ENCODE measurements around the gene GRIPAP1.
A peak's percentile ranks its signal among the peaks of the same experiment; 100 is the strongest.

Gene GRIPAP1

DNA sequence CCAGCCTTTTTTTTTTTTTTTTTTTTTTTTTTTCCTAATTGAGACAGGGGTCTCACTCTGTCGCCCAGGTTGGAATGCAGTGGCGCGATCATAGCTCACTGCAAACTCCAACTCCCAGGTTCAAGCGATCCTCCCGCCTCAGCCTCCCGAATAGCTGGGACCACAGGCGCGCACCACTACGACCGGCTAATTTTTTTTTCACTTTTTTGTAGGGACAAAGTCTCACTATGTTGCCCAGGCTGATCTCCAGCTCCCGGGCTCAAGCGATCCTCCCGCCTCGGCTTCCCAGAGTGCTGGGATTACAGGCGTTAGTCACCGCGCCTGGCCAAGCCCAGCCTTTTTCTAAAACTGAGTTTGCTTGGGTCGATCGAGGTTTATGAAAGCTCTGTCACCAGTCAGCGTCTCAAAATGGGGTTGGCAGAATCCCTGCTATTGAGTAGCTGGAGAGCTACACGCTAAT is 43.4 kb downstream of the GRIPAP1 start:
- no peak for DNase-seq (ENCODE audit: low read depth in 2 of 2)

DNA sequence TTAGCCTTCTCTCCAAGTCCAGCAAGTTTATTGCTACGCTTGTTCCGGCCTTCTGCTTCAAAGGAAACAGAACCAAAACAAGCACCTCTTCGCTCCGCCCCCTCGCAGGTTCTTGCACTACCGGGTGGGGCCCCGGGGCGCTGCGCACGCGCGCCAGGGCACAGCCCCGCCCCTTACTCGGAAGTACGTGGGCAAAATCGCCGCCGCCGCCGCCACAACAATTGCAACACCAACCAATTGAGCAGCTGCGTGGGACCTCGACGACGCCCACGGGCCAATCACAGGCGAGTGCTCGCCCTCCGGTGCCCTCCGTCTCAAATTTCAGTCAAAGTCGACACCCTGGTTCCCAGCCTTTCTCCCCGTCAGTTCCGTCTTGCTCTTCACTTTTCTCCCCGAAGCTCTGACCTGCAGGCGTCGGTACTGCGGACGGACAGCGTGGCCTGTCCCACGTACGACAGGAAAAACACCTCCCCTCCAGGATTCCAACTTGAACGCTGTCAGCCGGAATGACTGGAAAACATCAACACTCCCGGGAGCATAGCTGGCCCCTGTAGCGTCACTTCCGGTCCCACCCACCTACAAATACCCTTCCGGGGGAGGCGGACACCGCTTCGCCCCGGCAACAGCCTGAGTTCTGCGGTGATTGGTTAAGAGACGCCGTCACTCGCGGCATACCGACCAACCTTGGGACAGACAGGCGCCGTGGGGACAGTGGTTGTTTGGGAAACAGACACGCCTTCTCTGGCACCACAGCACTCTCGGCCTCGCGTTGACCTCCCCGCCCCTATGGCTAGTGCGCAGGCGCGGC is 44.0 kb downstream of the GRIPAP1 start:
- peak; percentile 95 for DNase-seq (ENCODE audit: low read depth in 2 of 2)

DNA sequence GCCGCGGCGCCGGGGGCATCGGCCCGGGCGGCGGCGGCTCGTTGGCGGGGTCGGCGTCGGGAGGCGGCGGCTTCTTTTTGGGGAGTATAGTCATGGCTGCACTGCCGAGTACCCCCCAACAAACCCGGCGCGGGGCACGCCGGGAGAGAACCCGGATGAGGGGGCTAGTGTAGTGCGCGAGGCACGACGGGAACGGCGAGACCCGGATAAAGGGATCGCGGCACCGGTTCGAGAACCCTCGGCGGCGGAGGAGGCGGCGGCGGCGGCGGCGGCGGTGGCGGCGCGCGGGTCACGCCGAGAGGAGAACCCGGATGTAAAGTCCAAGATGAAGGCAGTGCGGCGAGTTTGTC is 44.6 kb downstream of the GRIPAP1 start, which contains the start of gene OTUD5:
Gene OTUD5, minus strand, starts transcription at position 131 of the 350 bp plus-strand sequence. Its CDS starts 37 bp downstream, at position 94.
- DNase-seq (ENCODE audit: low read depth in 2 of 2): no peak

DNA sequence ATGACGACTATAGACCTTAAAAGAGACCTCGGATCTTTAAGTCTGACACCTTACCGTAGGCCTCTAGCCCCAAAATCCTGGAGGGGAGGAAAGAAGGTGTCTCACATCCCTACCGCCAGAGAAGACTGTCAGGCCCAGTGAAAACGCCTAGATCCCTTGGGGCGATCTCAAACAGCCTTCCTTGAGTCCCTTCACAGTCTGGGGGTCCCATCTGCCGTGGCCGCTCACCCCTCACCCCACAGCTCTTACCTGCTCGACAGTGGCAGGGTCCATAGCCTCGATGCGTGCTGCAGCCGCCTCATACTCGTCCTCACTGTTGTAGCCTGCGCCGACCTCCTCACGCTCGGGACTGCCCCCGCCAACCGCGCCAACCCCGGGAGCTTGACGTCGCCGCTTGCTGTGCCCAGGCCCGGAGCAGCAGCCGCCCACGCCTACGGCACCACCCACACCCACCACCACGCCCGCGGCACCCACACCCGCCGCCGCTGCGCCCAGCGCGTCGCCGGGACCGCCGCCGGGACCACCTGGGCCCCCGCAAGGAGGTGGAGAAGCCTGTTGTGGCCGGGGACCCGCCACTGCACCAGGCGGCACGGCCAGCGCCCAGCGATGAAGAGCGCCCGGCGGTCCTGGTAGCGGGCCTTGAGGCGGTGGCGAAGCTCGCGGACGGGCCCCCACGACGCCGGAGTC is 45.2 kb downstream of the GRIPAP1 start:
- no peak for DNase-seq (ENCODE audit: low read depth in 2 of 2)

DNA sequence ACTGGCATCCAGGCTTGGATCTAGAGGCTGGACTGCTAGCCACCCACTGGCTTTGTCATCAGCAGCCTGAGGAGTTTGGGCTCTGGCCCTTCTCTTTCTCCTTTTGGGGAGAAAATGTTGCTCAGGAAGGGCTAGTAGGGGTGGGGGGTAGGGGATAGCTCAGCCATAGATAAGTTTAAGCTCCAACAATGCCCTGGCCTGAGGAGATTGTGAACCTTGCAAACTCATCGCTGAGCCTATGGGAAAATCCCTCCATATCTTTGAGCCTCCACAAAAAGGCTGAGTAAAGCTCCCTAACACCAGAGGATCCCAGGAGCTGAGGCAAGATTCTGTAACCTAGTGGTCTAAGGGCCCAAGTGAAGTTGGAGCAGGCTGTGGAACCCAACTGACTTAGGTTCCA is 53.5 kb downstream of the GRIPAP1 start:
- no peak for DNase-seq (ENCODE audit: low read depth in 2 of 2)

DNA sequence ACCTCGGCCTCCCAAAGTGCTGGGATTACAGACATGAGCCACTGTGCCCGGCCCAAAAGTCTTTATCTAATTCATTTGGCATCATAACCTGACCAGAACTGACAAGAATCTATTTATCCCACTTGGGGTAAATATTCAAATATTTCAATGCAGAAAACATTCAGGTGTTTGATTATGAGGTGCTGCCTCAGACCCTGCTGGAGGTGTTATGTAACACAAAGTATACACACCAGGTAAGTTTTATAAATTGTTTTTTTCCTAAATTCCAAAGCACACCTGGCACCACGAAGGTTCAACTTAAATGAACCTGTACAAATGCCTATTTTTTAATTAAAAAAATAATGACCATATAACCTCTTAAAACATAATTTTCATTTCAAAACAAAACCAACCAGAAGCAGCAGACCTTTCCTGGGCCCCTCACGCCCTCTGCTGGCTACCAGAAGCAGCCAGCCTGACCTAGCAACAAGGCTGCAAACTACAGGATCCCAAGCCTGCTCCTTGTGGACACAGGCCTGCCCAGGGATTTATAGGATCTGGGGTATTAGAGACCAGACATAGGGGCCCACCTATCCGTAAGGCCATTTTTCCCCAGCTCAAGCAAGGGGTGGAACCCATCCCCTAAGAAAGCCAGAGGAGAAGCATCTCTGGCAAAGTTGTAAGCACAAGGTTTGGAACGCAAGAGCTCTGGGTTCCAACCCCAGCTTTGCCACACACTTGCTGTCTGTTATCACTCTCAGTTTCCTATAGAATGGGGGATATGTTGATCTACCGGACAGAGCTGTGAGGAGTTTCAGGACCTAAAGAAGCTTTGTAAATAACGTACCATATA is 56.3 kb downstream of the GRIPAP1 start:
- peak in 1 of 2 experiments; percentile 1 for DNase-seq (ENCODE audit: low read depth in 2 of 2)

DNA sequence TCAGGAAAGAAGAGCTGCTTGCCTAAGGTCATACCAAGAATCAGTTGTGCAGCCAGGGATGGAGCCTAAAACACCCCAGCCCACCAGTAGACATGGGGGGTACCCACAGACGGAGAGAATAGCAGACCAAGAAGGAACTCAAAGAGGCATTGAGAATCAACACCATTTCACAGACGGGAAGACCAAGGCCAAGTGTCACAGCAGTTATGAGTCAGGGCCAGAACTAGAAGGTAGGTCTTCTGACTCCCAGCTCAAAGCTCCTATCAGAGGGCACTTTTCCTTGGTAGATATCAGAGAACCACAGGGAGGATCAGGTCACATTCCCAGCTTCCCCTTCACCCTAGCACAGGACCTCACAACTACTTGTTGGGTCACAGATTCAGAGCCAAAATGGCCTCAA is 59.2 kb downstream of the GRIPAP1 start:
- no peak for DNase-seq (ENCODE audit: low read depth in 2 of 2)

DNA sequence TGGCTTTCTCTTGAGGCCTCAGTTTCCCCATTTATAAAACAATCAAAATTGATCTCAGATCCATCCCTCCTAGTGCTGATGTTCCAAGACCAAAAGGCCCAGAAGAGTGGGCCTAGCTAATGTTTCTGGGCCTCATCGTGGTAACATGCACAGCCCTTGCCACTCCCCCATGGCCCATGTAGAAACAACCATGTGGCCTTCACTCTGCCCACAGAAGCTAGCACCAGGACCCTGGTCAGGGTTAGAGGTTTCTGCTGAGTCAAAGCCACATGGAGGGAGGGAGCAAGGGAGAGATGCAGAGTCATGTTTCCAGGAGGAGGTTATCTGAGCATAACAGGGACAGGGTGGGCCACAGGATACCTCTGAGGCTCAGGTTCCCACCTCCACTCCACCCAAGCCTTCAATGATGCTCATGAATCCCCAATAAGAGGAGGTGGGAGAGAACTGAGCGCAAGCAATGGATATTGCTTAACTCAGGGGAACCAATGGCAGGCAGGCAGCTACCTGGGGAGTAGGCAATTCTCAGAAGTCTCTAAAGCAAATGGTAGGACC is 61.6 kb downstream of the GRIPAP1 start:
- DNase-seq (ENCODE audit: low read depth in 2 of 2): no peak

DNA sequence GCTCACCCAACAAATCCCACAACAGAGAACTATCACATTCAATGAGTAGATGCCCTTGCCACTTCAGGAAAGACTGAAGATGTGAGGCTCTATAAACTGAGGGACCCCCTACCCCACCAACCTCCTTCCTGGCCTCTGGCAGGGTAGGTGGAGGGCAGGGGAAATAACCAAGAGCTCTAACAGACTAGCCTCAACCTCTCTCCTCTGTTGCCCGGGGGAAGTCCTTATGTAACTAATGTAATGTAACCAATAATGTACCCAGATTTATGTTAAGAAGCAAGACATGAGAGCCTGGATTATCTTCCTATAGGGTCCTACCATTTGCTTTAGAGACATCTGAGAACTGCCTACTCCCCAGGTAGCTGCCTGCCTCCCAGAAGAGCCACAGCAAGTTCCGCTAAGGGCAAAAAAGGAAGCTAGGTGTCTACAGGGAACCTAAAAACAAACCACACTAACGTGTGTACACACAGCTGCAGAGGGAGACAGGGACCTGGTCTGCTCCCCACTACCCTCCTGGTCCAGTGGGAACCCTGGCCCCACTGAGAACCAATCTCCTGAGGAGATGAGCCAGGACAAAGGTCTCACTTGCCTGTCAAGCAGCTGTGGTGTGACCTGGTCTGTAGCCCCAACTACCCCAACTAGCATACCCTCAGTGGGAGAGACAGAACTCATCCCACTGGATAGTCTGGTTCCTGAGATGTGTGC is 62.4 kb downstream of the GRIPAP1 start:
- DNase-seq (ENCODE audit: low read depth in 2 of 2): no peak

DNA sequence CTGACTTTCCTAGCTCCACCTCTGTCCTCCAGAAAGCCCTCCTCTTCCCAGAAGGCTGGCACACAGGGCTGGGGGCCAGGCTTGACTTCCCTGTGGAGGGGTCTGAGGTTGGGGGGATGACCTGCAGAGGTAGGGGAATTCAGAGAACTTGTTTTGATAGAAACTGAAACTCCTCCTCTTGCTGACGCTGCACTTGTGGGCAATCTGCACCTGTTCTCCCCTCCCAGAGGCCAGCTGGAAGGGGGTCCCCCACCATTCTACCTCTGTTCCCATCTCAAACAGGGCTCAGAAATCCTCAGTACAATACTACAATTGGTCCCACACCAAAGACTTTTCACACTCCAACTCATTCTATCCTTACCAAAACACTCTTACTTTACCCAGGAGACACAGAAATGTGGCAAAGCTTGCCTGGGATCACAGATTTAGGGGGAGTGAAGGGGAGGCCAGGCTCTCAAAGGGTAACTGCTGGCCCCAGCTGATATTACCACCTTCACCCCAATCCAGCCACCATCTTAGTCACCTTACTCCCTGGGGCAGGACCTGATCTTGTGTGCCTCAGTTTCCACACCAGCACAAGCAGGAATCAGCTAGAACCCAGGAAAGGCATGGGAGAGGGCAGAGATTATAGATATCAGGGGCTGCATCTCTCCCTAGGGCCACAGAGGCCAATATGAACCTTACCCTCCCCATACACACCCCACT is 63.2 kb downstream of the GRIPAP1 start:
- no peak for DNase-seq (ENCODE audit: low read depth in 2 of 2)

DNA sequence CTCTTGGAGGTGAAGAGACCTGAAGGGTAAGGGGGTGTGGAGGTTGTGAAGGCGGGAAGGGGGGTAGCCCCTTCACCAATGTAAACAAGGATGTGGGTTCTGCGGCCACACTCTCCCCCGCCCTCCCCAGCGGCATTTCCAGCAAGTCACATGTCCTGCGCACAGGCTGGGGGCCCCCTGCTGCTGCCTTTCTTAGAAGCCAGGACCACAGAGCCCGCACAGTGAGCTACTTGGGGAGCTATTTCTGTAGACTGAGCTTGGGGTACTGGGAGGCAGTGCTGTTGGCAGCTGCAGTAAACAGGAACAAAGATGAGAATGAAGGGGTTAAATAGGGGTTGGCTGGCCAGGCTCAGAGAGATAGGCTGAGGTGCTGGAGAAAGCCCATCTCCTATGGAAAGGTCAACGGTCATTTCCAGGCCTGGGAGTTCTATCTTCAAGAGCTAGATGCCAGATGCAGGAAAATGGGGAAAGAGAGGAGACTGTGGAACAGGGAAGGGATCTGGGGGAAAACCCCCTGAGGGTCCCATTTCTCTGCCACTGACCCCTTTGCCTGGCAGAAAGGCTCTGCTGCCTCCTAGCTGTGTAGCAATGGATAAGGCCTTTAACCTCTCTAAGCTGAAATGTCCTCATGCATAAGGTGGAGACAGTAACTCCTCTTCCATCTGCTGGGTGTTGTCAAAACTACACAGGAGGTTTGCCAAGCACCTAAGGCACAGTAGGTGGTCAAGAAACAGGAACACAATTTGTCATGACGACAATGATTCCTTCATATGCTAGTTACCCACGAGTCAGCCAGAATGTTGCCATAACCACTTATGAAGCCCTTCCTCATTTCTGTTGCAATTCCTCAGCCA is 64.8 kb downstream of the GRIPAP1 start:
- no peak for DNase-seq (ENCODE audit: low read depth in 2 of 2)

DNA sequence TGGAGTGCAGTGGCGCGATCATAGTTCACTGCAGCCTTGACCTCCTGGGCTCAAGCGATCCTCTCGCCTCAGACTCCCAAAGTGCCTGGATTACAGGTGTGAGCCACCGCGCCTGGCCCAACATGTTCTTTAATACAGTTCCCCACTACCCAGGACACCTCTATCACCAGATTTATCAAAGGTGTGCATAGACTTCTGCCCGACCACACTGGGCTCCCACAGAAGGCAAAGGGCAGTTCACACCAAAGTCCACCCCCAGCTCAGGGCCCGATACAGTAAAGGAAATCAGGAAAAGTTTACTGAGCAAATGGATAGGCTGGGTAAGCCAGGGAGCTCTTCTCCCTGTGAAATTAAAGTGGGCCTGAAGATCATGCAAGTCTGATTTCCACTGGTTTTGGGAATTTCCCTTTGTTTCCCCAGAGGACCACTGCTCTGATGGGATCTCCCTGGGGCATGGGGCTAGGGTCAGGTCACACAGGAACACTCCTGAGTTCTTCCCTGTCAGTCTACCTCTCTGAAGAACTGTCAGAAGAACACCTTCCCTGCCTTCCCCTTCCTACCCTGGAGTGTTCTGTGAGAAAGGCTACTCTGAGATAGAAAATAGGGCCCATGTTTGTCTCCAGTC is 65.5 kb downstream of the GRIPAP1 start:
- no peak for DNase-seq (ENCODE audit: low read depth in 2 of 2)

DNA sequence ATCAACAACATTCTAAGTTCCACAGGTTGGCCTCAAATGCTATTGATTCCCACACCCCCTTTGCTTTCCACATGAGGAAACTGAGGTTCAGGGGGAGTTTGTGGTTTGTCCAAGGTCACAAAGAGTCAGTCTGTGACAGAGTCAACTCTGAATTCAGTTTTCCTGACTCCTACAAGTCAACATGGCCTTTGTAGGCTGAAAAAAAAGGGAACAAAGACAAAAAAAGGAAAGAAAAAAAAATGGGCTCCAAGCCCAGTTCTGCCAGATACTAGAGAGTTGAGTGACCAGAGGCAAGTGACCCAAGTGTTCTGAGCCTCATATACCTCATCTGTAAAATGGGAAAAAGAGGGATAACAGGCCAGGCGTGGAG is 66.8 kb downstream of the GRIPAP1 start:
- DNase-seq (ENCODE audit: low read depth in 2 of 2): no peak

DNA sequence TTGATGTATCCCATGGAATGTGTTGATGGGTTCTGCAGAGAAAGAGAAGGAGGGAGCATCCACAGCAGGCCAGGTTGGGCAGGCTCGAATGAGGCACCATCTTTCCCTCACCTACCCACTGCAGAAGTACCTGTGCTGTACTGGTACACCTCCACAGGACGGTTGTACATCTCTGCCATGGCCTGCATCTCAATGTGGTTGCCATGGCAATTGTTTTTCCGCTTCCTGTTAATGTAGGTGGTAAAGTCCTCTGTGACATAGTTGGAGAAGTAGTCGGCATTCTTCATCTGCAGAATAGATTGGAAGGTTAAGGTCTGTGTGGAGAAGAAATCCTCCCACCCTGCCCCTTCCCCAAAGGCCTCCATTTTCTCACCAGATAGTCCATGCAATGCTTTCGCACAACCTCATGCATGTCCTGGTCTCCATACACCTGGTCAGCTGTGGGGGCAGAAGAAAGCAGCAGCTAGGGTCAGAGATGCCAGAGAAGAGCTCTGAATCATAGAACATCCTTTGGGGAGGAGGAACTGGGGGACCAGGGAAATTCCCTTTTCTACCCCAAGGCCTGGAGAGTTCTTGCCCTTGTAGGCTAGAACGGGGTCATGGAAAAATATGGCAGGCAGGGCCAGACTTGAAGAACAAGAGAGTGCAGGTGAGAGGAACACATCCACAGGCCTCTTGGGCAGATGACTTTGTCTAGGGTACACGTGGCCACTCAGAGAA is 67.3 kb downstream of the GRIPAP1 start:
- DNase-seq (ENCODE audit: low read depth in 2 of 2): no peak

DNA sequence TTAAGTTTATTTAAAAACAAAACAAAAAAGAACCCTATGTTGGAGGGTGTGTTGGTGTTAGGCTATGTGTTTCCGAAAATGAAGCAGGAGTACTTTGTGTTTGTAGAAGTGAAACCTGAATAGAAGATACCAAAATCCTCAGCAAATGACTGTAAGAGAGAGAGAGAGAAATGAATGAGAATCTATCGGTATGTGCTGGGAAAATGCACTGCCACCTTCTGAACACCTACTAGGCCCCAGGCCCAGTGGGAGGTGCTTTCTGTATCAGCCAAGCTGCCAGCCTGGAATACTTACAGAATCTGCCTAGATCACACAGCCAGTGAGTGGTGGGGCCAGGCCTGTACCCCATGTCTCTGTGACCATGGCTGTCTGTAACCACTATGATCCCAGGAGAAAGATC is 68.3 kb downstream of the GRIPAP1 start:
- DNase-seq (ENCODE audit: low read depth in 2 of 2): no peak

DNA sequence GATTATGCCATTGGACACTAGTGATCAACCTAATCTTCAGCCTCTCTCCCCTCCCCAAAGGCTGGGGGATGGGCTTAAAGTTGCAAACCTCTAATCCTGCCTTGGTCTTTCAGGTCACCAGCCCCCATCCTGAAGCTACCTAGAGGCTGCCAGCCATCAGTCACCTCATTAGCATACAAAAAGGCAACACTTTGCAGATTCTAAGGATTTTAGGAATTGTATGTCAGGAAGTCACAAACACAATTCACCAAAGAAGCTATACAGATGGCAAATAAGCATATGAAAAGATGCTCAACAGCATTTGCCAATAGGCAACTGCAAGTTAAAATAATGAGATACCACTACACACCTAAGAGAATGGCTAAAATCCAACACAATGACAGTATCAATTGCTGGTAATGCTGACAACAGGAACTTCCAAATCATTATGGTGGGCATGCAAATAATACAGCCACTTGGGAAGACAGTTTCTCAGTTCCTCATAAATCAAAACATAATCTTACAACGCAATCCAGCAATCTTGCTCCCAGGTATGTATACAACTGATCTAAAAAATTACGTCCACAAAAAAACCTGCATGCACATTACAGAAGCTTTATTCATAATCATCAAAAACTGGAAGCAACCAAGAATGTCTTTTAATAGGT is 74.2 kb downstream of the GRIPAP1 start:
- DNase-seq (ENCODE audit: low read depth in 2 of 2): no peak

DNA sequence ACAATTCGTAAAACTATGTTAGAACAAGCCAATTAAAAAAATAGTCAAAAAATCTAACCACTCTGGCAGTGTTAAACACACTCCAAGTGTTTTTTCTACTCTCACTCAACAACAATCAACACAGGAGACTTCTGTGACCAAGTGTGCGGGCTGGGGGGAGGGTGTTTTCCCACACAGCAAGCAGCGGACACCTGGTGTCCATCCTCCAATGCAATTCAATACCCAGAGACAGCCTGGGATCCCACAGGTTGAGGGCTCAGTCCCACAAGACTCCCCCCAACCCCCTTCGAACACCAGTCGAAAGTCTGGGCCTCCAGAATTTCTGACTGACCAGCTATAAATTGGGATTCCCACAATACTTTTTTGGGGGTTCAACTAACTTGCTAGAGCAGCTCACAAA is 74.9 kb downstream of the GRIPAP1 start:
- no peak for DNase-seq (ENCODE audit: low read depth in 2 of 2)

DNA sequence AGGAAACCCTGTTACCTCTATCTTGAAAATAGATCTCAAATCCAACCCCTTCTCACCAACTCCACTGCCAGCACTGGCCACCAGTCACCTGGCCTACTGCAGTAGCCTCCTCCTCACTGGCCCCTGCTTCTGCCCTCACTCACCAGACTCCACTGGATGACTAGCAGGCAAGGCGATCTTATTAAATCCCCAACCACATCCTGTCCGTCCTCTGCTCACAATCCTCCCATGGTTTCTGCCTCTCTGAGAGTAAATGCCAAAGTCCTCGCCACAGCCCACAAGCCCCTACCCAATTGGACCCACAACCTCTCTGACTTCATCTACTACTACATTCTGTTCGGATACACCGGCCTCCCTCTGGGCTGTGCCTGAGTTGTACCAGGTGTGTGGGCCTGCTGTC is 77.8 kb downstream of the GRIPAP1 start:
- no peak for DNase-seq (ENCODE audit: low read depth in 2 of 2)
